Activated T-helper 1 cell treated with Interleukin-2 at 50 U/mL for 16 hours (primary cell): Measurements from ENCODE around the gene ECHS1.

Experiments used
- DNase-seq: peaks from one replicate; pipeline ENCODE4 v3.0.0-alpha.2; 2020; ENCODE audit warnings: low read depth

The ECHS1 gene

GRCh38 chr10:133358162-133358924, 14.8 kb downstream of the ECHS1 start:
- DNase-seq: no peak

GRCh38 chr10:133357285-133358161, 15.6 kb downstream of the ECHS1 start, which contains the start of gene FUOM:
Gene FUOM (minus strand): TSS chr10:133358019. CDS start chr10:133358007, 12 bp downstream.
- DNase-seq: peak; percentile 55

- no peak for DNase-seq
Measured at GRCh38 chr10:133356549-133357284, 16.4 kb downstream of the ECHS1 start.

- no peak for DNase-seq
Measured at GRCh38 chr10:133355991-133356390, 17.2 kb downstream of the ECHS1 start.

GRCh38 chr10:133355266-133355665, 17.9 kb downstream of the ECHS1 start:
- no peak for DNase-seq

- no peak for DNase-seq
Measured at GRCh38 chr10:133354672-133355240, 18.4 kb downstream of the ECHS1 start.

GRCh38 chr10:133353988-133354605, 19.1 kb downstream of the ECHS1 start:
- no peak for DNase-seq

GRCh38 chr10:133353202-133353959, 19.8 kb downstream of the ECHS1 start:
- DNase-seq: no peak

- no peak for DNase-seq
Measured at GRCh38 chr10:133351408-133352318, 21.5 kb downstream of the ECHS1 start.

- no peak for DNase-seq
Measured at GRCh38 chr10:133350950-133351329, 22.2 kb downstream of the ECHS1 start.

GRCh38 chr10:133350283-133350949, 22.7 kb downstream of the ECHS1 start:
- no peak for DNase-seq

- no peak for DNase-seq
Measured at GRCh38 chr10:133349577-133350011, 23.6 kb downstream of the ECHS1 start.

- DNase-seq: no peak
Measured at GRCh38 chr10:133349160-133349568, 24.0 kb downstream of the ECHS1 start.

- DNase-seq: no peak
Measured at GRCh38 chr10:133347710-133348517, 25.2 kb downstream of the ECHS1 start.

- DNase-seq: no peak
Measured at GRCh38 chr10:133346413-133346812, 26.7 kb downstream of the ECHS1 start.

GRCh38 chr10:133344236-133344635, 28.9 kb downstream of the ECHS1 start:
- DNase-seq: no peak

GRCh38 chr10:133343558-133343957, 29.6 kb downstream of the ECHS1 start:
- no peak for DNase-seq

- no peak for DNase-seq
Measured at GRCh38 chr10:133342942-133343341, 30.2 kb downstream of the ECHS1 start.
